Measurements from ENCODE around the gene FNIP2.
"Not testable (repeated sequence)": the region's sequence is repeated elsewhere in the genome, so short reads cannot be mapped to it uniquely, and the experiment has no call there.

The FNIP2 gene

DNA sequence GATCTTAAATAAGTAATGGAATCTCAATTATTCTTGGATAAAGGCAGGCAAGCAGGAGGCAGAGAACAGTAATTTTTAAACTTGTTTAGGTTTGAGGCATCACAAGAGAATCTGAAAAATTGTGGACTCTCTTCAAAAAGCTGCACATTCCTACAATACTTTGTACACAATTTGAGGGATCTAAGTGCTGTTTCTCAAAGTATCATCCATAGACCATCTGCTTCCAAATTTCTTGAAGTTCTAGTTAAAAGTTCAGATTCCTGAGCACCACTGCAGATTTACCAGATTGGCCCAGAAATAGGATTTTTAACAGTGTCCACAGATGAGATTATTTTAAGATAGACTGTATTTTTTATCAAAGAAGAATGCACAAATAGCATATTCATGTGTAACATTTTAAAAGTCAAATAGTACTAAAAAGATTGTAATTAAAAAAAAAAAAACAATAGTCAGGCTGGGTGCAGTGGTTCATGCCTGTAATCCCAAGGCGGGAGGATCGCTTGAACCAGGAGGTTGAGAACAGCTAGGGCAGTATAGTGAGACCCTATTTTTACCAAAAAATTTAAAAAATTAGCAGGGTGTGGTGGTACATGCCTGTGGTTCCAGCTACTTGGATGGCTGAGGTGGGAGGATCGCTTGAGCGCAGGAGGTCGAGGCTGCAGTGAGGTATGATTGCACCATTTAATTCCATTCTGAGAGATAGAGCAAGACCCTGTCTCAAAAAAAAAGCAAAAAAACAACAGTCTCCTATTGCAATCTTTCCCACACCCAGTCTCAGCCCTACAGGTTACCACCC, 14.2 kb upstream of the FNIP2 start:
- H3K27me3 Mint-ChIP-seq = no peaks in the 10 kb centered on the region
- intact Hi-C loops (cut with micrococcal nuclease) = no loop called here
- H3K36me3 Mint-ChIP-seq (ENCODE audit: low read depth) = no peaks in the 10 kb centered on the region
- no peak overlapping the region for H3K4me3 Mint-ChIP-seq
- peaks cover 8% of the 10 kb centered on the region for H3K4me1 Mint-ChIP-seq (ENCODE audit: low read depth)
- no peak overlapping the region for H3K27ac Mint-ChIP-seq
- no peaks in the 10 kb centered on the region for H3K9me3 Mint-ChIP-seq

DNA sequence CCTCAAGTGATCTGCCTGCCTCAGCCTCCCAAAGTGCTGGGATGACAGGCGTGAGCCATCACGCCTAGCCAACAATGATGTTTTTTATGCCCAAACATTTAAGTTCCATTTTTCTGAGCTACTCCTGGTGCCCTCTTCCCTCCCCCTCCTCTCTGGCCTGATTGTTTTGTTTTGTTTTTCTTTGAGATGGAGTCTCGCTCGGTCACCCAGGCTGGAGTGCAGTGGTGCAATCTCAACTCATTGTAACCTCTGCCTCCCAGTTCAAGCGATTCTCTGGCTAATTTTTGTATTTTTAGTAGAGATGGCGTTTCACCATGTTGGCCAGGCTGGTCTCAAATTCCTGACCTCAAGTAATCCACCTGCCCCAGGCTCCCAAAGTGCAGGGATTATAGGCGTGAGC, 13.0 kb upstream of the FNIP2 start:
- H3K36me3 Mint-ChIP-seq (ENCODE audit: low read depth); H3K27me3 Mint-ChIP-seq; intact Hi-C loops (cut with micrococcal nuclease); H3K4me1 Mint-ChIP-seq (ENCODE audit: low read depth); H3K4me3 Mint-ChIP-seq; H3K27ac Mint-ChIP-seq; H3K9me3 Mint-ChIP-seq: not testable (repeated sequence)

DNA sequence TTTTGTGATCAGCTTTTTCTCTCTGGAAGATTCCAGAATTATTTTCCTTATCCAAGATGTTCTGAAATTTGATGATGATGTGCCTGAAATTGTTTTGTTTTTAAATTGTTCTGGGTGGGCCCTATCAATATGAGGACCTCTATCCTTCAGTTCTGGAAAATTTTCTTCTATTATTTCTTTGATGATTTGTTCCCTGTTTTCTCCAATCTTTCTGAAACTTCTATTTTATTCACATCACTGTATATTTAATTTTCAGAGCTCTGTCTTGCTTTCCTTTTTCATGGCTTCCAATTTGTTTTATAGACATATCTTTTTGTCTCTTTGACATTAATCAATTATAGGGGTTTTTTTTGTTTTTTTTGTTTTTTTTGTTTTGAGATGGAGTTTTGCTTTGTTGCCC, 12.2 kb upstream of the FNIP2 start:
- Mint-ChIP-seq H3K27me3 (peaks cover 2% of the 10 kb centered on the region), H3K27ac (no peak overlapping the region), H3K36me3 (ENCODE audit: low read depth) (no peaks in the 10 kb centered on the region), H3K9me3 (no peaks in the 10 kb centered on the region), H3K4me3 (no peak overlapping the region), H3K4me1 (ENCODE audit: low read depth) (peaks cover 8% of the 10 kb centered on the region)
- intact Hi-C loops (cut with micrococcal nuclease) = no loop called here

DNA sequence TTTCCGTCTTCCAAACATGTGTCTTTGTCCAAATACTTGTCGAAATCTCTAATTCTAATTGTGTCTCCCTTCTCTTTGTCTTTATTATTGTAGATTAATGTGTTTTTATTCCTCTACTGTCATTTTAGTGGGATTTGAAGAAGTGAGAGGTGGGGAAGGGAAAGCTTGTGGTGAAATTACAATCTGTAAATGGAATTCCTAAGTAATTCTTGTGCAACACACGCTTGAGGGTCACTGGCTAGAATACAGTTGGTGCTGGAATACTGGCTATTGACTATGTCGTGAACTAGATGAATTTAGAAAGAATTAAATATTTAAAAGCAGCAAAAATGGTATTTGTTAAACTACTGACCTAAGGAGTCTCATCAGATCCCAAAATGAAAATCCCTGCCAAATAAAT, 10.7 kb upstream of the FNIP2 start:
- intact Hi-C loops (cut with micrococcal nuclease) = no loop called here
- no peaks in the 10 kb centered on the region for H3K36me3 Mint-ChIP-seq (ENCODE audit: low read depth)
- H3K27ac Mint-ChIP-seq = no peak overlapping the region
- peaks cover 8% of the 10 kb centered on the region for H3K4me1 Mint-ChIP-seq (ENCODE audit: low read depth)
- H3K27me3 Mint-ChIP-seq = peaks cover 5% of the 10 kb centered on the region
- H3K4me3 Mint-ChIP-seq = no peak overlapping the region
- no peaks in the 10 kb centered on the region for H3K9me3 Mint-ChIP-seq

DNA sequence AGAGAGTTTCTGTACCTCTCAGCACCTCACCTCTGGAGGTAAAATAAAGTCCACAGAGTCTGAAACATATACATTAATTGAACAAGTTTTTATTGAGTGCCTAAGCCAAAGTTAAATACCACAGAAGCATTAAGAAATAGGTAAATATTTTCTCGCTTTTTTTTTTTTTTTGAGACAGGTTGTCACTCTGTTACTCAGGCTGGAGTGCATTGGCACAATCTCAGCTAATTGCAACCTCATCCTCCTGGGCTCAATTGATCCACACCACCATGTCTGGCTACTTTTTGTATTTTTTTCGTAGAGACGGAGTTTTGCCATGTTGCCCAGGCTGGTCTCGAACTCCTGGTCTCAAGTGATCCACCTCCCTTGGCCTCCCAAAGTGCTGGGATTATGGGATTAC, 10.1 kb upstream of the FNIP2 start:
- Mint-ChIP-seq H3K9me3 (no peaks in the 10 kb centered on the region), H3K4me1 (ENCODE audit: low read depth) (peaks cover 8% of the 10 kb centered on the region), H3K27ac (no peak overlapping the region), H3K36me3 (ENCODE audit: low read depth) (no peaks in the 10 kb centered on the region), H3K4me3 (no peak overlapping the region), H3K27me3 (peaks cover 5% of the 10 kb centered on the region)
- intact Hi-C loops (cut with micrococcal nuclease) = no loop called here

DNA sequence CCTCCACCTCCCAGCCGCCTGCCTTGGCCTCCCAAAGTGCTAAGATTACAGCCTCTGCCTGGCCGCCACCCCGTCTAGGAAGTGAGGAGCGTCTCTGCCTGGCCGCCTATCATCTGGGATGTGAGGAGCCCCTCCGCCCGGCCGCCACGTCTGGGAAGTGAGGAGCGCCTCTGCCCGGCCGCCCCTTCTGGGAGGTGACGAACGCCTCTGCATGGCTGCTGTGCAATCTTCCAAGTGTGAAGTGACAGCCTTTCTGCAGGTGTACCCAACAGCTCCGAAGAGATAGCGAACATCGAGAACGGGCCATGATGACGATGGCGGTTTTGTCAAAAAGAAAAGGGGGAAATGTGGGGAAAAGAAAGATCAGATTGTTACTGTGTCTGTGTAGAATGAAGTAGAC, 9.3 kb upstream of the FNIP2 start:
- H3K4me1 Mint-ChIP-seq (ENCODE audit: low read depth); intact Hi-C loops (cut with micrococcal nuclease); H3K36me3 Mint-ChIP-seq (ENCODE audit: low read depth); H3K27me3 Mint-ChIP-seq; H3K27ac Mint-ChIP-seq; H3K4me3 Mint-ChIP-seq; H3K9me3 Mint-ChIP-seq: not testable (repeated sequence)

DNA sequence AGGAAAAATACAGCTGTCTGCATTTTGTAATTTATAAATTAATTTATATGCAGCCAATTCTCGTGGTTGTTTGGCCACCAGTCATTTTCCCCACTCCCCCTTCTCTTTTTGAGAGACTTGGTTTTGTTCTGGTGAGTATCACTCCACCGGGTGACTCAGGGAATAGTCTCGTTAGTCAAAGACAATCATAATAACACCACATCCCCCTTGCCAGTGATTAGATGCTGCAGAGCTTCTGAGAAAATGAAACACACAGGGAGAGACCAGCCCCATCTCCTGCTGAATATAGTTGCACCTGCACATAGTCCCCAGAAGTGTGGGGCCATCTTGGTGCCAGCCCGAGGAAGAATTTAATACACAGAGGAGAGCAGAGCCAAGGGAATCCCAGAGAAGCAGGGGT, 8.0 kb upstream of the FNIP2 start:
- Mint-ChIP-seq H3K27ac (no peak overlapping the region), H3K9me3 (no peaks in the 10 kb centered on the region), H3K36me3 (ENCODE audit: low read depth) (no peaks in the 10 kb centered on the region), H3K4me3 (no peak overlapping the region), H3K4me1 (ENCODE audit: low read depth) (peaks cover 6% of the 10 kb centered on the region), H3K27me3 (peaks cover 5% of the 10 kb centered on the region)
- intact Hi-C loops (cut with micrococcal nuclease) = no loop called here

DNA sequence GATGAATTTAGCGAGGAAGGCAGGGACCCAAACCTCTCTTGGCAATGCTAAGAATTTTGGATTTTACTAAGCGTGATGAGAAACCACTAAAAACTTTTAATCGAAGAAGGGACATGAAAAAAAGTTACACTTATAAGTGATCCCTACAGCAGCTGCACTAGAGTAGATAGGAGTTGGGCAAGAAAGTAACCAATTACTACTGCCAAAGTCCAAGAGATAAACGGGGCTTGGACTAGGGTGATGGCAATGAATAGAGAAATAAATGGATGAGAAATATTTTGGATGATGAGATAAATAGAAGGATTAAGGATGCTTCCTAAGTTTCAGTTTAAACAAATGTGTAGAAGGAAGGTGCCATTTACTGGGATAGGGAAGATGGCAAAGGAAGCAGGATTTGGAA, 6.3 kb upstream of the FNIP2 start:
- H3K9me3 Mint-ChIP-seq = no peaks in the 10 kb centered on the region
- no peaks in the 10 kb centered on the region for H3K36me3 Mint-ChIP-seq (ENCODE audit: low read depth)
- peaks cover 16% of the 10 kb centered on the region for H3K4me1 Mint-ChIP-seq (ENCODE audit: low read depth)
- no peak overlapping the region for H3K4me3 Mint-ChIP-seq
- intact Hi-C loops (cut with micrococcal nuclease) = no loop called here
- peaks cover 5% of the 10 kb centered on the region for H3K27me3 Mint-ChIP-seq
- H3K27ac Mint-ChIP-seq = peak overlapping the region; percentile 12

DNA sequence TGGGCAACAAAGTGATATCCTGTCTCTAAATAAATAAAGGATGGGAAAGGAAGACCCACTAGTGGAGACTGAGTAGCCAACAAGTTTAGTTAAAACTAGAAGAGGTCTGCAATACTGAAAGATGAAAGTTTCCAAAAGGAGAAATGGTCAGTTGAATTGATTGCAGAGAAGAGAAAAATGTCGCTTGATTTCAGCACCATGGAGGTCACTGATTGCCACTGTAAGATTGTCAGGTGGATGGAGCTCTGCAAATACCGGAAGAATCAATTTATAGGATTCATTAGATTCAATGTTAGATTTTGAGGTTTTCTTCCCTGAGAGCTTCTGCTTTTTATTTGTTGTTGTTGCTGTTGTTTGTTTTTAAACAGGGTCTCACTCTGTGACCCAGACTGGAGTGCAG, 5.4 kb upstream of the FNIP2 start:
- peaks cover 25% of the 10 kb centered on the region for H3K4me1 Mint-ChIP-seq (ENCODE audit: low read depth)
- intact Hi-C loops (cut with micrococcal nuclease) = no loop called here
- H3K4me3 Mint-ChIP-seq = no peak overlapping the region
- H3K36me3 Mint-ChIP-seq (ENCODE audit: low read depth) = no peaks in the 10 kb centered on the region
- peaks cover 5% of the 10 kb centered on the region for H3K27me3 Mint-ChIP-seq
- H3K27ac Mint-ChIP-seq = no peak overlapping the region
- H3K9me3 Mint-ChIP-seq = no peaks in the 10 kb centered on the region

DNA sequence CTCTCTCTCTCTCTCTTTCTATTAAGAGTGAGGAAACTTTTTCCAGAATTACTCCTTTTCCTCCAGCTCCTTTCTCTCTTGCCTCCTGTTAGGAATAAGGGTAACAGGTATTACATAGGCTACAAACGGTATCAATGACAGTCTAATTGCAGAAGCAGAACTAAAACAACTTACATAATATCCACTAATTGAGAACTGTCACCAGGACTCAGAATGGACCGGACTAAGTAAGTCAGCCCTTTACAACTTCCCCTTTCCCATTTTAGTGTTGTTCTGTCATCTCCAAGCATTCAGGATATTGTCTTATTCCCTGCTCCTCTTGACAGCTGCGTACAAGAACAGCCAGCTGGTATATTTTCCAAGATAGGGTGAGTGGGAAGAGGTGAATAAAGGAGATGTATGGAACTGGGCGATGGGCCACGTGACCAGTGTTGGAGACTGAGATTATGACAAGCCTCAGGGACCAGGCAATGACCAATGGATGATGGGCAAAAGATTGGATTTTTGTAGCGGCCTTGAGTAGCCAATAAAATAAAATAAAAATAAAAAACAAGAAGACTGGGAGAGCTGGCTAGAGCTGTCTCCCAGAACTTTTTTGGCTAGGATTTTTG, 2.3 kb upstream of the FNIP2 start:
- Mint-ChIP-seq H3K4me1 (ENCODE audit: low read depth) (peaks cover 37% of the 10 kb centered on the region), H3K27ac (peak overlapping the region; percentile 94), H3K36me3 (ENCODE audit: low read depth) (peaks cover 7% of the 10 kb centered on the region), H3K9me3 (no peaks in the 10 kb centered on the region), H3K4me3 (peak overlapping the region; percentile 35), H3K27me3 (peaks cover 4% of the 10 kb centered on the region)
- intact Hi-C loops (cut with micrococcal nuclease) = loop anchor here (2.0 kb wide), 2 partner anchors 44 kb away; partner anchors contain the start of gene PPID

DNA sequence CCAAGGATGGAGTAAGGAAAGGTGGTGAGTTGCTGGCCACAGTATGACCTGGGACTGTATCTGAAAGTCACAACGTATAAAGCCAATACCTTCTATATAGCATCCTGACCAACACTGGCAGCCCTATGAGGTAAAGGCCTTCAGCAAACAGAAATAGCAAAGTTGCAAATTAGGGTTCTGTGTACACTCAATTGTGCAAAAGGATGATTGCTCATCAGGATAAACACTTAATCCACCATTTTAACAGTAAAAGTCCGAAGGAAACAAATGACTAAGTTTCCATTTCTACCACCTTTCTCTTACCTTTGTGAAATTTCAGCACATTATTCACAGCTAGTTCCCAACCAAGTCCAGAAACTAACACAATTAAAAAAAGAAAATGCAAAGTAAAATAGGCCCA, 1.4 kb upstream of the FNIP2 start:
- Mint-ChIP-seq H3K36me3 (ENCODE audit: low read depth) (peaks cover 7% of the 10 kb centered on the region), H3K4me1 (ENCODE audit: low read depth) (peaks cover 46% of the 10 kb centered on the region), H3K27me3 (peaks cover 1% of the 10 kb centered on the region), H3K4me3 (no peak overlapping the region), H3K9me3 (no peaks in the 10 kb centered on the region), H3K27ac (peak overlapping the region; percentile 94)
- intact Hi-C loops (cut with micrococcal nuclease) = loop anchor here (2.0 kb wide), 2 partner anchors 43 to 45 kb away; partner anchors contain the start of gene PPID

DNA sequence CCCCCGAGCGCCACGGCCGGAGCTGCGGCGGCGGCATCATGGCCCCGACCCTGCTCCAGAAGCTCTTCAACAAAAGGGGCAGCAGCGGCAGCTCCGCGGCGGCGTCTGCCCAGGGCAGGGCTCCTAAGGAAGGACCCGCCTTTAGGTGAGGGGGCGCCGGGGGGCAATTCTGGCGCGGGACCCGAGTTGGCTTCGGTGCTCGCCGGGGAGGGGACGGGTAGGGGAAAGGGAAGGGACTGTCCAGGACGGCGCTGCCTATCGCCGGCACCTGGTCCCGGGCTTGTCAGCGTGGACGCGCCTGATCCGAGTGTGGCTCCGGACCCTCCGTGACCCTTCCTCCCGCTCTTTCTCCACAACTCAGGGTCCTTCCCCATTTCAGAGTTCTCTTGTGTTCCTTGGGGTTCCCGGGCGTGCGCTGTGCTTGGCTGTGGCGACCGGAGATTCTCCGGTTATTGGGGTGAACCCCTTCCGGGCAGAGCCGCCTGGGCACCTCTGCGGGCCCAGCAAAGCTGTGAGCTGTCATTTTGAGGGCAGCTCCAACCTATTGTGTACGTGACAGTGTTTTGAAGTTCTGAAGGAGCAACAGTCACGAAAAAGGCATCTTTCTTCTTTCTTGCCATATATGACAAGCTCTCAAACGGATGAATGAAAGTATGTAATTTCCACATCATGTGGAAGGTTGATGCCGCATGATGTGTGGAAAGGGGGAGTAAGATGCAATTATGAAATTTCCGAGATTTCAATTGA, 522 bp downstream of the FNIP2 start:
- no peaks in the 10 kb centered on the region for H3K27me3 Mint-ChIP-seq
- intact Hi-C loops (cut with micrococcal nuclease) = no loop called here
- H3K4me3 Mint-ChIP-seq = peak overlapping the region; percentile 100
- H3K9me3 Mint-ChIP-seq = no peaks in the 10 kb centered on the region
- peak overlapping the region; percentile 94 for H3K27ac Mint-ChIP-seq
- peaks cover 55% of the 10 kb centered on the region for H3K4me1 Mint-ChIP-seq (ENCODE audit: low read depth)
- H3K36me3 Mint-ChIP-seq (ENCODE audit: low read depth) = peaks cover 7% of the 10 kb centered on the region

DNA sequence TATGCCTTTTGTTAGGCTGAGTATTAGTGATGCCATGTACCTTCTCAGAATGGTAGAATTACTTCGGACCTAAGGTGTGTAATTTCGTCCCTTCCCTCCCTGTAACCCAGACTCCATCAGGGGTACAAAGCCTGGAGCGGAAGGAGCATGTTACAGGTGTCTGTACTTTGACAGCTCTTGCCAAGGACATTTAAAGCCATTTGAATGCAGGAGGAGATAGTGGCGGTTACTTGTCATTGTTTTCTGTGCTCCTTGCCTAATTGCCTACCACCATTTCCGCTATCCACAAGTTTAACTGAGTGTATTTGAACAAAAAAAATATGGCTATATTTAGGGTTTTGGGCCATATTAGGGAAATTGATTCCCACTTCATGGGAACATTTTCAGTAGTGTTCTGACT, 1.8 kb downstream of the FNIP2 start:
- Mint-ChIP-seq H3K27me3 (no peaks in the 10 kb centered on the region), H3K4me3 (peak overlapping the region; percentile 100), H3K4me1 (ENCODE audit: low read depth) (peaks cover 63% of the 10 kb centered on the region), H3K27ac (peak overlapping the region; percentile 62), H3K36me3 (ENCODE audit: low read depth) (peaks cover 7% of the 10 kb centered on the region), H3K9me3 (no peaks in the 10 kb centered on the region)
- intact Hi-C loops (cut with micrococcal nuclease) = no loop called here

DNA sequence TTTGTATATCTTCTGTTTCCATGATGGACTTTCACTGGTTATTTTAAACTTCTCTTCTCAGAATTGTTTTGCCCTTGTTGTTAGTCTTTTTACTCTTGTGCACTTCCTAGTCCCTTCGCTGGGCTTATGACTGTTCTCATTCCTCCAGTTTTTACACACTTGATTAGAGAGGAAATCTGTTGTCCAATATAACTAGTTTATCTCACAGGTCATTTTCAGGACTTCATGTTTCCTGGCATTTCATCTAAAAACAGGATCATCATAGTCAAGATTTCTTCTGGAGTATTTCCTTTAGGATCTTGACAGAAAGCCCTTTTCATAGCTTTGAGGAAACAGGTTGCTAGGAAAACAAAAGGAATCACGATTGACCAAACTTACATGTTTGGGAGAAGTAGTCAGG, 3.0 kb downstream of the FNIP2 start:
- peak overlapping the region; percentile 62 for H3K27ac Mint-ChIP-seq
- peaks cover 7% of the 10 kb centered on the region for H3K36me3 Mint-ChIP-seq (ENCODE audit: low read depth)
- peaks cover 57% of the 10 kb centered on the region for H3K4me1 Mint-ChIP-seq (ENCODE audit: low read depth)
- no peaks in the 10 kb centered on the region for H3K27me3 Mint-ChIP-seq
- no peaks in the 10 kb centered on the region for H3K9me3 Mint-ChIP-seq
- peak overlapping the region; percentile 100 for H3K4me3 Mint-ChIP-seq
- intact Hi-C loops (cut with micrococcal nuclease) = loop anchor here (2.0 kb wide), 1 partner anchor 15 kb away; no protein-coding TSS in a partner anchor

Data from dendritic cell treated with granulocyte-macrophage colony-stimulating factor and Interleukin-4, amounts not matched to agents 40 ng/mL and 50 ng/mL, for 4 days (primary cell).